ENCODE measurements around the gene BIRC2. TPM values are rescaled to one million over a fixed set of nuclear protein-coding genes. Genes with fewer than 3 reads are reported as not detected.

The BIRC2 gene
- polyA plus RNA-seq, 1 donor (not counting 4 experiments of a cell fraction or from before 2014, with no cell fraction given) = 53.8 TPM

DNA sequence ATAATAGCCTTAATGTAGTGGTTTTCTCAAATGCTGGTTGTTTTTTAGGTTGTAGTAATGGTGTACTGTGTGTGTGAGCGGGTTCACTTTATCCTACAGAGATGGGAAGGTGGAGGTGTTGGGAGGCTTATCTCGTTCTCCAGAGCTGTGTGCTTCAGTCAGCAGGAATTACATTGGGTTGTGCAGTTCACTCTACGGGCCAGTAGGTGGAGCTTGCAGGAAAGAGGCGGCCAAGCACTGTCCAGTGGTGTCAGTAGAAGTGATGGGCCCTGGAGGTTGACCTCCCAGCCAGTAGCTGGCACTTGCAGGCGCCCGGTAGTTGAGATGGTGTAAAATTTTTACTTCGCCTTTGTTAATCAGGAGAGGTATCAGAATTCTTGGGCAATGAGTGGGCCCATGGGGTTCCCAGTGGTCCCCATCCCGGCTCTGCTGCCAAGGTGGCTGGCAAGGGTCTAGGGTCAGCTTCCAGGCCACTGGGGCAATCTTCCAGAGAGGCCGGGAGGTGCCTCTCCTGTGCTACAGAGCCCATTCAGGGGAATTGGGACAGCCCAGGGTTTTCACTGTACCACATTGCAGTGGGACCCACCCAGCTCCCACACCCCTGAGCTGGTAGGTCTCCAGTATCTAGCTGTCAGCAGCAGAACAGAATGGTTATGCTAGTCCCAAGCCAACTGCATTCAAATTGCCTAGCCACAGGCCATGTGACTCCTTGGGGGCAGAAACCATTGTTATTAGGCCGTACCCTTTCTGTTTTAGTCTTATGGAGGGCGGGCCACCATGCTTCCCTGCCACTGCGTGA lies 43.9 kb downstream of the BIRC2 start:
- Histone ChIP-seq H3K27ac (ENCODE audit: control insufficient read depth, insufficient read depth, low read length) (no peak overlapping the region), H3K9ac (ENCODE audit: control insufficient read depth, extremely low read depth, insufficient read depth, low read length) (no peak overlapping the region), H4K20me1 (ENCODE audit: control insufficient read depth, extremely low read depth, insufficient read depth, low read length) (peaks cover 3% of the 10 kb centered on the region), H3K9me3 (ENCODE audit: control insufficient read depth, low read depth, low read length) (no peaks in the 10 kb centered on the region), H3K9me1 (ENCODE audit: control insufficient read depth, extremely low read depth, insufficient read depth, low read length) (no peaks in the 10 kb centered on the region), H3K27me3 (ENCODE audit: control insufficient read depth, extremely low read depth, insufficient read depth, low read length) (no peaks in the 10 kb centered on the region), H3K79me2 (ENCODE audit: control insufficient read depth, insufficient read depth, low read length) (peaks cover 14% of the 10 kb centered on the region), H3K4me3 (ENCODE audit: control insufficient read depth in 2 of 3, extremely low read depth in 1 of 3, insufficient read depth in 2 of 3, low read depth in 1 of 3, low read length in 3 of 3) (no peak overlapping the region), H2AFZ (ENCODE audit: control insufficient read depth, low read length) (no peak overlapping the region), H3K4me2 (ENCODE audit: control insufficient read depth, extremely low read depth, insufficient read depth, low read depth, low read length) (no peak overlapping the region), H3K36me3 (ENCODE audit: control insufficient read depth in 2 of 2, extremely low read depth in 1 of 2, insufficient read depth in 2 of 2, low read length in 2 of 2) (peaks cover 17 to 33% of the 10 kb centered on the region in 2 experiments), H3K4me1 (ENCODE audit: control insufficient read depth, extremely low read depth, insufficient read depth, low read length) (no peaks in the 10 kb centered on the region)
- dilution Hi-C loops (cut with MboI; ENCODE audit: extremely low pct_ligation_motif_present, low sequenced_read_pairs) = no loop called here
- peak; percentile 71 for FAIRE-seq
- TF ChIP-seq EZH2 (IDR thresholded peaks at IDR 0.05; ENCODE audit: low read length) = no peak
- TF ChIP-seq, protein P1, sequence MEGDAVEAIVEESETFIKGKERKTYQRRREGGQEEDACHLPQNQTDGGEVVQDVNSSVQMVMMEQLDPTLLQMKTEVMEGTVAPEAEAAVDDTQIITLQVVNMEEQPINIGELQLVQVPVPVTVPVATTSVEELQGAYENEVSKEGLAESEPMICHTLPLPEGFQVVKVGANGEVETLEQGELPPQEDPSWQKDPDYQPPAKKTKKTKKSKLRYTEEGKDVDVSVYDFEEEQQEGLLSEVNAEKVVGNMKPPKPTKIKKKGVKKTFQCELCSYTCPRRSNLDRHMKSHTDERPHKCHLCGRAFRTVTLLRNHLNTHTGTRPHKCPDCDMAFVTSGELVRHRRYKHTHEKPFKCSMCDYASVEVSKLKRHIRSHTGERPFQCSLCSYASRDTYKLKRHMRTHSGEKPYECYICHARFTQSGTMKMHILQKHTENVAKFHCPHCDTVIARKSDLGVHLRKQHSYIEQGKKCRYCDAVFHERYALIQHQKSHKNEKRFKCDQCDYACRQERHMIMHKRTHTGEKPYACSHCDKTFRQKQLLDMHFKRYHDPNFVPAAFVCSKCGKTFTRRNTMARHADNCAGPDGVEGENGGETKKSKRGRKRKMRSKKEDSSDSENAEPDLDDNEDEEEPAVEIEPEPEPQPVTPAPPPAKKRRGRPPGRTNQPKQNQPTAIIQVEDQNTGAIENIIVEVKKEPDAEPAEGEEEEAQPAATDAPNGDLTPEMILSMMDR (optimal IDR thresholded peaks at IDR 0.05 in 1 of 3, IDR thresholded peaks at IDR 0.05 in 1 of 3, conservative IDR thresholded peaks at IDR 0.05 in 1 of 3; ENCODE audit: extremely low read depth in 1 of 3, insufficient read depth in 2 of 3, low read length in 3 of 3) = peak; percentile 83 to 93 (median 88)
- no peak for DNase-seq (ENCODE audit: low read depth, low spot score)

DNA sequence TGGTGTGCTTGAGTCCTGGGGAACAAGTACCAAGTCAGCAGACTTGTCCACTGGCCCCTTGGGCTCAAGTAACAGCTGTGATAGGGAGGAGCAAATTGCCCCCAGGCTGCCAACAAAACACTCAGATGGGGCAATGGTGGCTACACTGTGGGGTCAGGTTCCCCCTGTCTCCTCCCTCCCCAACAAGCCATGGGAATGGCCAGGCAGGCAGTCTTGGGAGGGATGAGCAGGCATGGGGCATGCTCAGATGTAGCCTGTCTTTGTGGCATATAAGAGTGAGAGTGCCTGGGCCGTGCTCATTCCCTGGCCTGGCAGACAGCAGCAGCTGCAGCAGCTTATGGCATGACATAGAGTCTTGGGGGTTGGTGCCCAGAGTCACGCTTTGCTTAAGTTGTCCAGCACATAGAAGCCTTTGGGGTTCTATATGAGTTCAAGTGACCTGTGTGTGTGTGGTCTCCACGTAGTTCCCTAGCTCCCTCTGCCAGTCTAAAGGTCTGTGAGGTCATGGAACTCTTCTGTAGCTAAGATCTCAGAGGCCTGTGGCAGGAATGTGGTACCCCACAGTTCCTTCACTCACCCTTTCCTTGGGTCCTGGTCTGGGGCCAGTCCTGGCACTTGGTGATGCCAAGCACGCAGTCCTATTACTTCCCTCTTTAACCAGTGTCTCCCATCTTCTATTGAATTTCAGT lies 44.7 kb downstream of the BIRC2 start:
- Histone ChIP-seq H3K27ac (ENCODE audit: control insufficient read depth, insufficient read depth, low read length) (no peak overlapping the region), H3K4me2 (ENCODE audit: control insufficient read depth, extremely low read depth, insufficient read depth, low read depth, low read length) (no peak overlapping the region), H2AFZ (ENCODE audit: control insufficient read depth, low read length) (no peak overlapping the region), H4K20me1 (ENCODE audit: control insufficient read depth, extremely low read depth, insufficient read depth, low read length) (peaks cover 3% of the 10 kb centered on the region), H3K4me3 (ENCODE audit: control insufficient read depth in 2 of 3, extremely low read depth in 1 of 3, insufficient read depth in 2 of 3, low read depth in 1 of 3, low read length in 3 of 3) (no peak overlapping the region), H3K79me2 (ENCODE audit: control insufficient read depth, insufficient read depth, low read length) (peaks cover 14% of the 10 kb centered on the region), H3K9ac (ENCODE audit: control insufficient read depth, extremely low read depth, insufficient read depth, low read length) (no peak overlapping the region), H3K4me1 (ENCODE audit: control insufficient read depth, extremely low read depth, insufficient read depth, low read length) (no peaks in the 10 kb centered on the region), H3K9me1 (ENCODE audit: control insufficient read depth, extremely low read depth, insufficient read depth, low read length) (no peaks in the 10 kb centered on the region), H3K9me3 (ENCODE audit: control insufficient read depth, low read depth, low read length) (no peaks in the 10 kb centered on the region), H3K36me3 (ENCODE audit: control insufficient read depth in 2 of 2, extremely low read depth in 1 of 2, insufficient read depth in 2 of 2, low read length in 2 of 2) (peaks cover 18 to 37% of the 10 kb centered on the region in 2 experiments), H3K27me3 (ENCODE audit: control insufficient read depth, extremely low read depth, insufficient read depth, low read length) (no peaks in the 10 kb centered on the region)
- DNase-seq (ENCODE audit: low read depth, low spot score) (no peak), FAIRE-seq (no peak)
- TF ChIP-seq, protein P1 (optimal IDR thresholded peaks at IDR 0.05 in 1 of 3, IDR thresholded peaks at IDR 0.05 in 1 of 3, conservative IDR thresholded peaks at IDR 0.05 in 1 of 3; ENCODE audit: extremely low read depth in 1 of 3, insufficient read depth in 2 of 3, low read length in 3 of 3) = no peak
- no peak for TF ChIP-seq EZH2 (IDR thresholded peaks at IDR 0.05; ENCODE audit: low read length)
- dilution Hi-C loops (cut with MboI; ENCODE audit: extremely low pct_ligation_motif_present, low sequenced_read_pairs) = no loop called here
